Measurements from ENCODE around the gene SNX9.
A peak's percentile ranks its signal among the peaks of the same experiment; 100 is the strongest.

Gene SNX9

GRCh38 chr6:157867981-157868380, 44.9 kb downstream of the SNX9 start:
- H3K4me3 ChIP-seq (ENCODE audit: low read depth, low read length), result no peak overlapping the region
- TF ChIP-seq CTCF (IDR thresholded peaks at IDR 0.05; ENCODE audit: low read depth, low read length, missing control alignments), result no peak
- no peak for DNase-seq (ENCODE audit: low read depth)

GRCh38 chr6:157868835-157869234, 45.8 kb downstream of the SNX9 start:
- DNase-seq (ENCODE audit: low read depth), result no peak
- no peak for TF ChIP-seq CTCF (IDR thresholded peaks at IDR 0.05; ENCODE audit: low read depth, low read length, missing control alignments)

GRCh38 chr6:157869673-157870302, 46.7 kb downstream of the SNX9 start:
- TF ChIP-seq CTCF (IDR thresholded peaks at IDR 0.05; ENCODE audit: low read depth, low read length, missing control alignments), result no peak
- H3K4me3 ChIP-seq (ENCODE audit: low read depth, low read length), result no peak overlapping the region
- DNase-seq (ENCODE audit: low read depth), result no peak

More at GRCh38 chr6:157868835-157869234, 45.8 kb downstream of the SNX9 start:
- no peak overlapping the region for H3K4me3 ChIP-seq (ENCODE audit: low read depth, low read length)

- TF ChIP-seq CTCF (IDR thresholded peaks at IDR 0.05; ENCODE audit: low read depth, low read length, missing control alignments), result peak; percentile 92
- H3K4me3 ChIP-seq (ENCODE audit: low read depth, low read length), result no peak overlapping the region
- peak; percentile 43 for DNase-seq (ENCODE audit: low read depth)
These were observed 50.8 kb downstream of the SNX9 start for GRCh38 chr6:157873735-157874344.

- no peak for DNase-seq (ENCODE audit: low read depth)
- no peak for TF ChIP-seq CTCF (IDR thresholded peaks at IDR 0.05; ENCODE audit: low read depth, low read length, missing control alignments)
- no peak overlapping the region for H3K4me3 ChIP-seq (ENCODE audit: low read depth, low read length)
These were observed 54.1 kb downstream of the SNX9 start for GRCh38 chr6:157877149-157877548.

- no peak for DNase-seq (ENCODE audit: low read depth)
- H3K4me3 ChIP-seq (ENCODE audit: low read depth, low read length), result no peak overlapping the region
- no peak for TF ChIP-seq CTCF (IDR thresholded peaks at IDR 0.05; ENCODE audit: low read depth, low read length, missing control alignments)
These were observed 54.8 kb downstream of the SNX9 start for GRCh38 chr6:157877573-157878438.
